HEK293 (cell line): ENCODE data around the gene HIPK4.

Experiments used
- KLF1 ChIP-seq: fragments of 450-650 bp; formaldehyde crosslinking; IDR thresholded peaks from 2 replicates; pipeline ENCODE4 v1.5.1; 2016; ENCODE audit warnings: missing biosample characterization, missing genetic modification characterization
- KLF8 ChIP-seq: fragments of 450-650 bp; formaldehyde crosslinking; IDR thresholded peaks from 2 replicates; pipeline ENCODE4 v1.5.1; 2016; ENCODE audit warnings: missing biosample characterization, missing genetic modification characterization
- ZBTB11 ChIP-seq: fragments of 450-650 bp; formaldehyde crosslinking; conservative IDR thresholded peaks from 2 replicates; pipeline ENCODE4 v1.5.1; 2016; ENCODE audit warnings: low read depth, missing biosample characterization, missing genetic modification characterization
- ZBTB48 ChIP-seq: fragments of 450-650 bp; formaldehyde crosslinking; IDR thresholded peaks from 2 replicates; pipeline ENCODE4 v1.5.1; 2016; ENCODE audit warnings: missing biosample characterization, missing genetic modification characterization
- ZFP3 ChIP-seq: fragments of 450-650 bp; formaldehyde crosslinking; IDR thresholded peaks from 2 replicates; pipeline ENCODE4 v1.5.1; 2016; ENCODE audit warnings: low read depth, missing biosample characterization, missing genetic modification characterization
- ZFP37 ChIP-seq: fragments of 450-650 bp; formaldehyde crosslinking; IDR thresholded peaks from 2 replicates; pipeline ENCODE4 v1.5.1; 2016; ENCODE audit warnings: missing biosample characterization, missing genetic modification characterization
- ZNF121 ChIP-seq: fragments of 450-650 bp; formaldehyde crosslinking; IDR thresholded peaks from 2 replicates; pipeline ENCODE4 v1.5.1; 2016; ENCODE audit warnings: missing biosample characterization, missing genetic modification characterization
- ZNF138 ChIP-seq: fragments of 450-650 bp; formaldehyde crosslinking; IDR thresholded peaks from 2 replicates; pipeline ENCODE4 v1.5.1; 2016; ENCODE audit warnings: missing biosample characterization, missing genetic modification characterization, borderline replicate concordance
- ZNF157 ChIP-seq: fragments of 450-650 bp; formaldehyde crosslinking; IDR thresholded peaks from 2 replicates; pipeline ENCODE4 v1.5.1; 2016; ENCODE audit warnings: missing biosample characterization, missing genetic modification characterization
- ZNF239 ChIP-seq: fragments of 450-650 bp; formaldehyde crosslinking; IDR thresholded peaks from 2 replicates; pipeline ENCODE4 v1.5.1; 2016; ENCODE audit warnings: missing biosample characterization, missing genetic modification characterization
- ZNF292 ChIP-seq: fragments of 450-650 bp; formaldehyde crosslinking; IDR thresholded peaks from 2 replicates; pipeline ENCODE4 v1.5.1; 2016; ENCODE audit warnings: low read depth, missing biosample characterization, missing genetic modification characterization, borderline replicate concordance
- ZNF341 ChIP-seq: fragments of 450-650 bp; formaldehyde crosslinking; IDR thresholded peaks from 2 replicates; pipeline ENCODE4; 2016; ENCODE audit warnings: low read depth, missing biosample characterization, missing genetic modification characterization
- ZNF354C ChIP-seq: fragments of 450-650 bp; formaldehyde crosslinking; IDR thresholded peaks from 2 replicates; pipeline ENCODE4 v1.5.1; 2016; ENCODE audit warnings: missing biosample characterization, missing genetic modification characterization, low read depth, borderline replicate concordance
- ZNF626 ChIP-seq: fragments of 450-650 bp; sonication (Bioruptor Pico); formaldehyde crosslinking; IDR thresholded peaks from 2 replicates; pipeline ENCODE4 v1.5.1; 2018; ENCODE audit warnings: missing biosample characterization, missing genetic modification characterization, inconsistent platforms
- ZNF701 ChIP-seq: fragments of 450-650 bp; formaldehyde crosslinking; IDR thresholded peaks from 2 replicates; pipeline ENCODE4 v1.5.1; 2016; ENCODE audit warnings: missing biosample characterization, missing genetic modification characterization
- ZNF768 ChIP-seq: fragments of 450-650 bp; formaldehyde crosslinking; IDR thresholded peaks from 2 replicates; pipeline ENCODE4 v1.5.1; 2018; ENCODE audit warnings: missing biosample characterization, mild to moderate bottlenecking, missing genetic modification characterization
- ZNF843 ChIP-seq: fragments of 450-650 bp; formaldehyde crosslinking; IDR thresholded peaks from 2 replicates; pipeline ENCODE4 v1.5.1; 2016; ENCODE audit warnings: missing biosample characterization, missing genetic modification characterization
- TF ChIP-seq, protein P1 (sequence below): fragments of 450-650 bp; formaldehyde crosslinking; IDR thresholded peaks from 2 replicates; pipeline ENCODE4 v1.5.1; 2016; ENCODE audit warnings: missing biosample characterization, missing genetic modification characterization
- TF ChIP-seq, protein P2 (sequence below): fragments of 450-650 bp; formaldehyde crosslinking; IDR thresholded peaks from 2 replicates; pipeline ENCODE4 v1.5.1; 2017; ENCODE audit warnings: missing biosample characterization, mild to moderate bottlenecking, missing genetic modification characterization, moderate library complexity
- TF ChIP-seq, protein P3 (sequence below): fragments of 450-650 bp; formaldehyde crosslinking; IDR thresholded peaks from 2 replicates; pipeline ENCODE4 v1.5.1; 2017; ENCODE audit warnings: missing biosample characterization, missing genetic modification characterization
- TF ChIP-seq, protein P4 (sequence below): sonication (generic); formaldehyde crosslinking; IDR thresholded peaks from 2 replicates; pipeline ENCODE4 v1.8.1; 2022; ENCODE audit warnings: mild to moderate bottlenecking, moderate library complexity, missing genetic modification reagents
- TF ChIP-seq, protein P5 (sequence below): fragments of 450-650 bp; formaldehyde crosslinking; IDR thresholded peaks from 2 replicates; pipeline ENCODE4 v1.5.1; 2016; ENCODE audit warnings: missing biosample characterization, missing genetic modification characterization, borderline replicate concordance
- TF ChIP-seq, protein P6 (sequence below): fragments of 450-650 bp; formaldehyde crosslinking; IDR thresholded peaks from 2 replicates; pipeline ENCODE4; 2016; ENCODE audit warnings: missing biosample characterization, missing genetic modification characterization

Gene HIPK4

GRCh38 chr19:40420766-40421765 lies 31.1 kb upstream of the HIPK4 start (continued):
- TF ChIP-seq ZBTB11 (tag by site-specific recombination) = peak; percentile 88
- TF ChIP-seq ZNF626 (tag by site-specific recombination) = no peak
- TF ChIP-seq ZBTB48 = peak; percentile 98
- peak; percentile 99 for TF ChIP-seq KLF8 (tag by site-specific recombination)
- peak; percentile 81 for TF ChIP-seq ZNF121 (tag by site-specific recombination)
- TF ChIP-seq, protein P1, sequence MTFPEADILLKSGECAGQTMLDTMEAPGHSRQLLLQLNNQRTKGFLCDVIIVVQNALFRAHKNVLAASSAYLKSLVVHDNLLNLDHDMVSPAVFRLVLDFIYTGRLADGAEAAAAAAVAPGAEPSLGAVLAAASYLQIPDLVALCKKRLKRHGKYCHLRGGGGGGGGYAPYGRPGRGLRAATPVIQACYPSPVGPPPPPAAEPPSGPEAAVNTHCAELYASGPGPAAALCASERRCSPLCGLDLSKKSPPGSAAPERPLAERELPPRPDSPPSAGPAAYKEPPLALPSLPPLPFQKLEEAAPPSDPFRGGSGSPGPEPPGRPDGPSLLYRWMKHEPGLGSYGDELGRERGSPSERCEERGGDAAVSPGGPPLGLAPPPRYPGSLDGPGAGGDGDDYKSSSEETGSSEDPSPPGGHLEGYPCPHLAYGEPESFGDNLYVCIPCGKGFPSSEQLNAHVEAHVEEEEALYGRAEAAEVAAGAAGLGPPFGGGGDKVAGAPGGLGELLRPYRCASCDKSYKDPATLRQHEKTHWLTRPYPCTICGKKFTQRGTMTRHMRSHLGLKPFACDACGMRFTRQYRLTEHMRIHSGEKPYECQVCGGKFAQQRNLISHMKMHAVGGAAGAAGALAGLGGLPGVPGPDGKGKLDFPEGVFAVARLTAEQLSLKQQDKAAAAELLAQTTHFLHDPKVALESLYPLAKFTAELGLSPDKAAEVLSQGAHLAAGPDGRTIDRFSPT (tag by site-specific recombination) = peak; percentile 99
- TF ChIP-seq, protein P2, sequence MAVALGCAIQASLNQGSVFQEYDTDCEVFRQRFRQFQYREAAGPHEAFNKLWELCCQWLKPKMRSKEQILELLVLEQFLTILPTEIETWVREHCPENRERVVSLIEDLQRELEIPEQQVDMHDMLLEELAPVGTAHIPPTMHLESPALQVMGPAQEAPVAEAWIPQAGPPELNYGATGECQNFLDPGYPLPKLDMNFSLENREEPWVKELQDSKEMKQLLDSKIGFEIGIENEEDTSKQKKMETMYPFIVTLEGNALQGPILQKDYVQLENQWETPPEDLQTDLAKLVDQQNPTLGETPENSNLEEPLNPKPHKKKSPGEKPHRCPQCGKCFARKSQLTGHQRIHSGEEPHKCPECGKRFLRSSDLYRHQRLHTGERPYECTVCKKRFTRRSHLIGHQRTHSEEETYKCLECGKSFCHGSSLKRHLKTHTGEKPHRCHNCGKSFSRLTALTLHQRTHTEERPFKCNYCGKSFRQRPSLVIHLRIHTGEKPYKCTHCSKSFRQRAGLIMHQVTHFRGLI (tag by site-specific recombination) = no peak; the same call in 1 of the 2 replicates
- TF ChIP-seq ZFP3 (tag by site-specific recombination) = no peak
- TF ChIP-seq ZFP37 = peak; percentile 99
- peak; percentile 75 for TF ChIP-seq ZNF843 (tag by site-specific recombination)
- TF ChIP-seq, protein P3, sequence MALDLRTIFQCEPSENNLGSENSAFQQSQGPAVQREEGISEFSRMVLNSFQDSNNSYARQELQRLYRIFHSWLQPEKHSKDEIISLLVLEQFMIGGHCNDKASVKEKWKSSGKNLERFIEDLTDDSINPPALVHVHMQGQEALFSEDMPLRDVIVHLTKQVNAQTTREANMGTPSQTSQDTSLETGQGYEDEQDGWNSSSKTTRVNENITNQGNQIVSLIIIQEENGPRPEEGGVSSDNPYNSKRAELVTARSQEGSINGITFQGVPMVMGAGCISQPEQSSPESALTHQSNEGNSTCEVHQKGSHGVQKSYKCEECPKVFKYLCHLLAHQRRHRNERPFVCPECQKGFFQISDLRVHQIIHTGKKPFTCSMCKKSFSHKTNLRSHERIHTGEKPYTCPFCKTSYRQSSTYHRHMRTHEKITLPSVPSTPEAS (tag by site-specific recombination) = peak; percentile 50
- TF ChIP-seq ZNF292 (tag by site-specific recombination) = no peak
- no peak for TF ChIP-seq ZNF157 (tag by site-specific recombination)
- TF ChIP-seq, protein P4, sequence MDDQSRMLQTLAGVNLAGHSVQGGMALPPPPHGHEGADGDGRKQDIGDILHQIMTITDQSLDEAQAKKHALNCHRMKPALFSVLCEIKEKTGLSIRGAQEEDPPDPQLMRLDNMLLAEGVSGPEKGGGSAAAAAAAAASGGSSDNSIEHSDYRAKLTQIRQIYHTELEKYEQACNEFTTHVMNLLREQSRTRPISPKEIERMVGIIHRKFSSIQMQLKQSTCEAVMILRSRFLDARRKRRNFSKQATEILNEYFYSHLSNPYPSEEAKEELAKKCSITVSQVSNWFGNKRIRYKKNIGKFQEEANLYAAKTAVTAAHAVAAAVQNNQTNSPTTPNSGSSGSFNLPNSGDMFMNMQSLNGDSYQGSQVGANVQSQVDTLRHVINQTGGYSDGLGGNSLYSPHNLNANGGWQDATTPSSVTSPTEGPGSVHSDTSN = 0 out of 2 replicates have a peak, but pooled peaks have one; percentile 67
- peak; percentile 99 for TF ChIP-seq KLF1 (tag by site-specific recombination)
- TF ChIP-seq ZNF138 (tag by site-specific recombination) = no peak
- 0 out of 2 replicates have a peak, but pooled peaks have one; percentile 56 for TF ChIP-seq ZNF239 (tag by site-specific recombination)
- TF ChIP-seq, protein P5, sequence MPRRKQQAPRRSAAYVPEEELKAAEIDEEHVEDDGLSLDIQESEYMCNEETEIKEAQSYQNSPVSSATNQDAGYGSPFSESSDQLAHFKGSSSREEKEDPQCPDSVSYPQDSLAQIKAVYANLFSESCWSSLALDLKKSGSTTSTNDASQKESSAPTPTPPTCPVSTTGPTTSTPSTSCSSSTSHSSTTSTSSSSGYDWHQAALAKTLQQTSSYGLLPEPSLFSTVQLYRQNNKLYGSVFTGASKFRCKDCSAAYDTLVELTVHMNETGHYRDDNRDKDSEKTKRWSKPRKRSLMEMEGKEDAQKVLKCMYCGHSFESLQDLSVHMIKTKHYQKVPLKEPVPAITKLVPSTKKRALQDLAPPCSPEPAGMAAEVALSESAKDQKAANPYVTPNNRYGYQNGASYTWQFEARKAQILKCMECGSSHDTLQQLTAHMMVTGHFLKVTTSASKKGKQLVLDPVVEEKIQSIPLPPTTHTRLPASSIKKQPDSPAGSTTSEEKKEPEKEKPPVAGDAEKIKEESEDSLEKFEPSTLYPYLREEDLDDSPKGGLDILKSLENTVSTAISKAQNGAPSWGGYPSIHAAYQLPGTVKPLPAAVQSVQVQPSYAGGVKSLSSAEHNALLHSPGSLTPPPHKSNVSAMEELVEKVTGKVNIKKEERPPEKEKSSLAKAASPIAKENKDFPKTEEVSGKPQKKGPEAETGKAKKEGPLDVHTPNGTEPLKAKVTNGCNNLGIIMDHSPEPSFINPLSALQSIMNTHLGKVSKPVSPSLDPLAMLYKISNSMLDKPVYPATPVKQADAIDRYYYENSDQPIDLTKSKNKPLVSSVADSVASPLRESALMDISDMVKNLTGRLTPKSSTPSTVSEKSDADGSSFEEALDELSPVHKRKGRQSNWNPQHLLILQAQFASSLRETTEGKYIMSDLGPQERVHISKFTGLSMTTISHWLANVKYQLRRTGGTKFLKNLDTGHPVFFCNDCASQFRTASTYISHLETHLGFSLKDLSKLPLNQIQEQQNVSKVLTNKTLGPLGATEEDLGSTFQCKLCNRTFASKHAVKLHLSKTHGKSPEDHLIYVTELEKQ (tag by site-specific recombination) = no peak; the same call in none of the 2 replicates
- no peak for TF ChIP-seq ZNF354C (tag by site-specific recombination)
- no peak; the same call in 1 of the 2 replicates for TF ChIP-seq ZNF768 (tag by site-specific recombination)
- TF ChIP-seq ZNF341 (tag by site-specific recombination) = peak; percentile 93
- no peak for TF ChIP-seq ZNF701 (tag by site-specific recombination)
- TF ChIP-seq, protein P6, sequence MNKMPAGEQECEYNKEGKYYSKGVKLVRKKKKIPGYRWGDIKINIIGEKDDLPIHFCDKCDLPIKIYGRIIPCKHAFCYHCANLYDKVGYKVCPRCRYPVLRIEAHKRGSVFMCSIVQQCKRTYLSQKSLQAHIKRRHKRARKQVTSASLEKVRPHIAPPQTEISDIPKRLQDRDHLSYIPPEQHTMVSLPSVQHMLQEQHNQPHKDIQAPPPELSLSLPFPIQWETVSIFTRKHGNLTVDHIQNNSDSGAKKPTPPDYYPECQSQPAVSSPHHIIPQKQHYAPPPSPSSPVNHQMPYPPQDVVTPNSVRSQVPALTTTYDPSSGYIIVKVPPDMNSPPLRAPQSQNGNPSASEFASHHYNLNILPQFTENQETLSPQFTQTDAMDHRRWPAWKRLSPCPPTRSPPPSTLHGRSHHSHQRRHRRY (tag by site-specific recombination) = no peak
